A673 (cell line): ENCODE measurements around the gene PAXX.

Source experiments
- EZH2 ChIP-seq: fragments of 200-600 bp; sonication (generic); IDR thresholded peaks from 2 replicates; pipeline ENCODE4 v1.6.1; 2017; ENCODE audit warnings: borderline replicate concordance, low read depth, mild to moderate bottlenecking, mixed read lengths, antibody characterized with exemption, low read length; ENCODE audit not compliant: poor library complexity, severe bottlenecking
- TF ChIP-seq, protein P1 (sequence below): fragments of 300-800, 200-600 bp; sonication (generic); conservative IDR thresholded peaks from 2 replicates; pipeline ENCODE4 v1.5.1; 2017; ENCODE audit warnings: low read depth, mild to moderate bottlenecking, antibody characterized with exemption, low read length, moderate library complexity, mixed read lengths

DNA sequence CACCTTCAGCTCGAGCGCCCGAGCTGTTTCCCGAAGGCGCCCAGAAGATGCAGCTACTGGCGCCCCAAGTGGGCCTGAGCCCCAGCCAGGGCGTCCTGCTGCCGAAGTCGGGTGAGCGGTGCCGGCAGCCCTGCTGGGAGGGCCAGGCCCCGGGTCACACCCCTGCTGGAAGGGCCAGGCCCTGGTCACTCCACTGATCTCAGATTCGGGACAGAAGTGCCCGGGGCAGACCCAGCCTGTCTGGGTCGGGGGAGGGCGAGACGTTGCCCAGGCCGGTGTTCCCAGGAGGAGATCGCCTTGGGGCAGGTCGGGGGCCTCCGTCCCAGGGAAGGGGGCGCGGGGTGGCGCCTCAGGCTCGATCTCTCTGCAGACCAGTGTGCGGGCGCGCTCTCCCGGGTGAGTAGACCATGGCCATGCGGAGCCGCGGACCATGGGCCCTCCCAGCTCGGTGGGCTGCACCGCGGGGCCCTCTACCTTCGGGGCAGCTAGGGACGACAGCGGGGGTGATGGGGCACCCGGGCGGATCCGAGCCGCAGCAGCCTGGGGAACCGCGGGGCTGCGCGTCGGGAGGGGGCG, 7.1 kb upstream of the PAXX start:
- TF ChIP-seq, protein P1, sequence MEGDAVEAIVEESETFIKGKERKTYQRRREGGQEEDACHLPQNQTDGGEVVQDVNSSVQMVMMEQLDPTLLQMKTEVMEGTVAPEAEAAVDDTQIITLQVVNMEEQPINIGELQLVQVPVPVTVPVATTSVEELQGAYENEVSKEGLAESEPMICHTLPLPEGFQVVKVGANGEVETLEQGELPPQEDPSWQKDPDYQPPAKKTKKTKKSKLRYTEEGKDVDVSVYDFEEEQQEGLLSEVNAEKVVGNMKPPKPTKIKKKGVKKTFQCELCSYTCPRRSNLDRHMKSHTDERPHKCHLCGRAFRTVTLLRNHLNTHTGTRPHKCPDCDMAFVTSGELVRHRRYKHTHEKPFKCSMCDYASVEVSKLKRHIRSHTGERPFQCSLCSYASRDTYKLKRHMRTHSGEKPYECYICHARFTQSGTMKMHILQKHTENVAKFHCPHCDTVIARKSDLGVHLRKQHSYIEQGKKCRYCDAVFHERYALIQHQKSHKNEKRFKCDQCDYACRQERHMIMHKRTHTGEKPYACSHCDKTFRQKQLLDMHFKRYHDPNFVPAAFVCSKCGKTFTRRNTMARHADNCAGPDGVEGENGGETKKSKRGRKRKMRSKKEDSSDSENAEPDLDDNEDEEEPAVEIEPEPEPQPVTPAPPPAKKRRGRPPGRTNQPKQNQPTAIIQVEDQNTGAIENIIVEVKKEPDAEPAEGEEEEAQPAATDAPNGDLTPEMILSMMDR, result no peak
- TF ChIP-seq EZH2, result no peak
